T-helper 2 cell (primary cell): Measurements from ENCODE around the gene CMIP.

Experiments used
- DNase-seq, 5 experiments: peaks; one replicate each; pipeline versions ENCODE4 v3.0.0 to v3.0.0-alpha.2; 2012 to 2022

The CMIP gene

DNA sequence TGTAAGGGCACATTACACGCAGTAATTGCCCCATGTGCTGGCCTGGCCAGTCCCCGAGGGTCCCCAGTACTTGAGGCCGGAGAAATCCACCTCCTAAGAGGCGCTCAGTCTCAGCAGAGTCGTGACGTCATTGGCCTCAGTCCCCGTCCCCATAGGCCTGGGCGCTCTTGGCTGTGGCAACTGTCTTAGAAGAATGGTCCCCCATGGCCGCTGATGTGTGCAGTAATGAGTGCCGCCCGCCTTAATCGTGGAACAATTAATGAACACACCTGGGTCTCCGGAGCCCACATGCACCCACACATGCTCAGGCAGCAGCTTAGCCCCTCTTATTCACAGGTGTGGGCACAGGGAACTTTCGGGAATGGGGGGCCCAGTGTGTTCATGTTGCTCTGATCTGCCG lies 248.0 kb downstream of the CMIP start:
- DNase-seq: no peak

DNA sequence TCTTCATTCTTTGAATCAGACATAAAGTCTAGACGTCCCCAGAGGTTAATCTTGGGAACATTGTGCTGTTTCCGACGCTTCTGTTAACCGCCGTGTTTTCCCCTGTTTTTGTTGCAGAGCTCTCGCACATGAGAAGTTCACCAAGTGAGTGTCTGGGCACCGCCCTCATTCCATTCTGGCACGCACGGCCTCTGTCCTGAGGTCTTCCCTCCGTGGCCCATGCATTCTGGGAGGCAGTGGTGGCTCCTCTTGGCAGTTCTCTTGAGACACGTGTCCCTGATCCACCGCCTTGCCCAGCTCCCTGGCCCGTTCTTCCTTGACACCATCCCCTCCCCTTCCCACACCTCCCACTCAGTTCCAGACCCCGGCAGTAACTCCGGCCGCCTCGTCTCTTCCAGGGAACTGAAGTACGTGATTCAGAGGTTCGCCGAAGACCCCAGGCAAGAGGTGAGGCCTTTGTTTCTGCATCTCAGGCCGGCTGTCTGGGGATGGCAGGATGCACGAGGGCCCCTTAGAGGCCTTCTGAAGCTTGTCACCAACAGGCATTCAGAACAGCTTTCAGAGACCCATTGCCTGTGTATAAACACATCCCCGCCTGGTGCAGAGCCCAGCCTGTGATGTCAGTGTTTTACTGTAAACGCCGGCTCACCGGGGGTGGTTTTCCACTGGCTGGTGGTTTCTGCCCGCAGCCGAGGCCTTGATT lies 248.6 kb downstream of the CMIP start:
- no peak for DNase-seq

DNA sequence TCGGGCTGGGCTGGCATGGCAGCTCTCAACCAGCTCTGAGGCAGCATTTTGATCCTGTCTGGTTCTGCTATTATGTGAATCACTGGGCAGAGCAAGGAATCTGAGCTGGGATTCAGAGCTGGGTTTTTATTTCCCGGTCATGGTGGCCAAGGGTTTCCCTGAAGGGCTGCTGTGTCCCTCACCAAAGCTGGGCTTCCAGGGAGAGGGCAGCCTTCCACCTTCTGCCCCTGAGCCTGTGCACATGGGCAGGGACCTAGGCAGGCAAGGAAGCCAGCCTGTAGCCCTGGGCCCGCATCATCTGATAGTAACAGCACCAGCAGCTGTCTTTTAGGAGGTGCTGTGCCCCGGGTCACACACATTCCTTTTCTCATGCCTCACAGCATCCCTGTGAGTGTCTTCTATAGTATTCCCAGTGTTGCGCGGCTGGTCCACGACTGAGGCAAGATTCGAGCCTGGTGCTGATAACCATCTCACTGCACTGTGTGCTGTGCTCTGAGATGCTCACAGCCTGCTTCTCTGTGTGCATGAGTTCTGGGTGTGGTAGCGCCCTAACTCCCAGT lies 249.2 kb downstream of the CMIP start:
- DNase-seq: no peak

DNA sequence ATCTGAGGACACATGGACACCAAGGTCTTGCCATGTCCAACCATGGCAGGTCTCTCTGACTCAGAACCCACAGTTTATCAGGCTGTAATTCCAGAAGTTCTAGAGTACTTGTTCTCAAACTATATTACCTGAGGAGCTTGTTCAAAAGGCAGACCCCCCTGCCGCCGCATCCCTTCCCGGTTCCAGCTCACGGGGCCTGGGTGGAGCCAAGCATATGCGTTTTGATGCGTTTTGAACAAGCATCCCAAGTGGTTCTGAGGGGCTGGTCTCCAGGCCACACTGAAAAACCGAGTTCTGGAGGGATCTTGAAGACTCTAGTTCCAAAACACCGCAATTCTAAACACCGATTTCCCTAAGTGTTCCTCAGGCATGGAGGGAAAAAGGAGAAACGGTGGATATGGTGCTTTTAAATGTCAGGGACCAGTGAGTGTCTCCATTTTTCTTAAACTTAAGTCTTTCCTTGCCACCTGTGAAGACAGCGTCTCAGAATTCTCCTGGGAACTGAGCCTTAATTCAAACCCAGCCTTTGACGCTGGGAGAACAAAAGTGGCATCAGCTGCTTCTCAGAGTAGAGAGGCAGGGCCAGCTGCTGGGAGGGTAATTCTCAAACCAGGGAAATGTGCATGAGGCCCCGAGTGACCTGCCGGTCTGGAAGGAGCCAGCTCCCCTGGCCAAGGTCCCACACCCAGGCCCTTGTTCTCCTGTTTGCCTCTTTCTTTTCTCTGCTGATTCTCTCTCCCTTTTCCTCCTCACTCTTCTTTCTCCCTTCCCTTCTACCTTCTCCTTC lies 250.1 kb downstream of the CMIP start:
- no peak for DNase-seq

DNA sequence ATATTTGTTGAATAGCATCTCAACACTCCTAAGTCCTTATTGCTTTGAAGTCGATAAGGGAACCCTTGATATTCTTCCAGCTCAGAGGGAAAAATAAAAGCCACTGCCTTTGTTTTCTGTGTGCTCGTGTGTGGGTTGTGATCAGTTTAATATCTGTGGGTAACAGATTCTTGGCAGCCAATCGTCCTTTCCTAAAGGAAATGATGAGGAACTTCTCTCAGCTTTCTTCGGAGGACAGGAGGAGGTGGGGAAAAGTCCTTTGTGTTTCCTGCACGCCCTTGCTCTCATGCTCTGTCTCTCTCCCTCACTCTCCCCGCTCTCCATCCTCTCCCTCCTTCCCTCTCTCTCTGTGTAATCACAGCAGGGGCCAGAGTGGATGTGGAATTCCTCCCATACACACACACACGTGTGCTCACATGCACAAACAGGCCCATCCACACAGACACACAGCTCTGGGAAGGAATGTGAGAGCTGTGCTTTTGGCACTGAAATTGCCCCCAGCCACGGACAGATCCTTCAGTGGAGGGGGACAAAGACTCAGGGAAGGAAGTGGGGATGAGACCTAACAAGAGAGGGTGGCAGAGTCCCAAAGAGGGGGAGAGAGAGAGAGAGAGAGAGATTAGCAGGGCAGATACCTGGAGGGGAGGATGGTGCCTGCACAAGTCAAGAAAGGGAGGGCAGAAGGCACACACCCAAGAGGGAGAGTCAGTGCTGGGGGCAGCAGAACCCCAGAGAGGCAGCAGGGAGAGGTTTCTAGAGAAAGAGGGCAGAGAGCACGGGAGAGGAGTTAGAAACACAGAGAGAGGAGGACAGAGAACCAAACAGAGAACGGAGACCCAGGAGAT lies 250.9 kb downstream of the CMIP start:
- DNase-seq: no peak

DNA sequence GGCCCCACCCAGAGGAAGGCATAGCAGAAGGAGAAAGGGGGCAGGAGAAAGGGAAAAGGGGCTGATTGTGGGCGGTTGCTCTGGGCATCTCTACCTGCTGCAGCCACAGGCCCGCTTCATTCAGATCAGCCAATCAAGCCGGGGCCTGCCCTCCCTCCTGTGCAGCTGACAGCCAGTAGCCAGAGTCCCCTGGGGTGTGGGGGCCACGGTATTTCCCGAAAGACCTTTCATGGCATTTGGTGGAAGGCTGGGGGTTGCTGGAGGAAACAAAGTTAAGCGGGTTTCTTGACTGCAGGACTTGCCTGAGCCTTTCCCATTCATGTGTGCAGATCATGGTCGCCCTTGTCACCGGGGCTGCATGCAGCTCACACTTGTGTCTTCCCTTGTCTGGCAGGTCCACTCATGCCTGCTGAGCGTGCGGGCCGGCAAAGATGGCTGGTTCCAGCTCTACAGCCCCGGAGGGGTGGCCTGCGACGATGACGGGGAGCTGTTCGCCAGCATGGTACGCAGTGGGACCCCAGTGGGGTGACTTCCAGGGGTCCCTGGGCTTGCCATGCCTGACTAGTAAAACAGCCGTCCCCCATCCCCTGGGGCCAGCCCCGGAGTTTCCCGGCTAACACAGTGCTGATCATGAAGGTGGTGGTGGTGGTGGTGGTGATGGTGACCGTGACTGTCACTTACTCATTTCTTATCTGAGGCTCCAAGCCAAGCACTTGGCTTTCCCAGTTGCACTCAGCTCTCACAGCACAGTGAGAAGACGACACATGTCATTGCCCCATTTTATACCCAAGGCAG lies 251.8 kb downstream of the CMIP start:
- no peak for DNase-seq

DNA sequence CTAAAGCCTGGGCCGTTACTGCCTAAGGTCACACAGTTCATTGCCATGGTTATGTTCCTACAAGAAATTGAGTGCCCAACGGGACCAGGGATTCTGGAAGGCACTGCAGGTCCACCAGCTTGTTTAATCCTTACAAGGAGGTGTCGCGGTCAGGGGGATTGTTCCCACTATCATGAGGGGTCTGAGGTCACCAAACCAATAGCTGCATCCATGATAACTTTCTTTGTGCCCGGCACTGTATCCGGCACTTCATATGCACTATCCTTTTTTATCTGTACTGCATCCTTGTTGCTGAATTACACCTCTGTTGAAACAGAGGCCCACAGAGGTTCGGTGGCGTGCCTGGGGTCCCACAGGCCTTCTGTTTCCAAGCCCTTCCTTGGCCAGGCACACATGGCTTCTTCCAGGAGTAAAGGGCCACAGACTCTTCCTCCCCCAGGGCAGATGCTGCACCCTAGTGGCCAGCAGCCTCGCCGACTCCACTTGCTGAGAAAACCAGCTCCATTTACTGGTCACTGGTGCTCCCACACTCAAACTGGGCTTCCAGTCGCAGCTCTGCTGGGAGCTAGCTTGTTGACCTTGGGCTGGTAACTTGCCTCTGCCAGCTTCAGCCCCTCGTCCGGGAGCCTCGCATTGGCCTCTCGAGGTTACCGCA lies 252.5 kb downstream of the CMIP start:
- DNase-seq: peak in 2 of 5 experiments; percentile 7 to 38

DNA sequence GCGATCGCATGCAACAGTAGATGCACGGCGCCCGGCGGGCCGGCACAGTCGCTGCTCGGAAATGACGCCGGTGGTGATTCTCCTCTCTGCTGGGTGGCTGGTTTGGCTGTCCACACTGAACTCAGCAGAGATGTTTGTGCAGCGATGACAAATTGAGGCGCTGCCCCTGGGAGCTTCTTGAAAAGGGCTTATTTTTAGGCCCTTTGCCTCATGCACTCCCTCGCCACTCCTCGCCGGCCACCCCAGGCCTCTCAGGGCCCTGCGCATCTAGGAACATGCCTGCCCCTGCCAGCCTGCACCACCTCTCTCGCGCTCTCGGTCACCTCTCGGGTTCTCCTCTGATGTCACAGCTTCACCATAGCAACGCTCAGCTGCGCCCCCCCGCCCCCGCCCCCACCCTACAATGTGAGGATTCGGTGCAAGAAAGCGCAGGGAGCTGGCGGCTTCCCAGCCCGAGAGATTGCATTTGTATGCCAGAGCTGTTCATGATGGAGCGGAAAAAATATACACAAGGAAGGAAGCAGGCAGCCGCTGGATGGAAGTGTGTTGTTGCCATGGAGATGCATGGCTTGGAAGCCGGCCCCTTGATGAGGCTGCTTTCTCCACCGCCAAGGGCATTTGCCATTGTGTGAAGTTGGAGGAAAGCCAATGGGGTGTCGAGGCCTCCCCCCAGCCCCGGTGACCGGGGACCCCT lies 253.2 kb downstream of the CMIP start:
- no peak for DNase-seq

DNA sequence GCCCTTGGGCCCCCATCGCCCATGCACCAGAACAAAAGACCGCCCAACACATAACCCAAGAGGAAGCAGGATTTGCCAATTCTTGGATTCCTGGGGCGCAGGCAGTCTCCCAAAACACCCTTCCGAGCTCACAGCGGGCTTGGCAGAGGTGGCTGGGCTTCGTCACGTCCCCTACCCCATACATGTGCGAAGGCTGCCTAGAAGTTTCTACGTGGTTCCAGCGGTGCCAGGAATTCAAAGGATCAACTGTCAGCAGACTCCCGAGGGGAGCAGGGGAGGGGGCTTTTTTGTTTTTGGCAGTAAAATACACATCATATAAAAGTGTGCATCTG lies 253.7 kb downstream of the CMIP start:
- no peak for DNase-seq

DNA sequence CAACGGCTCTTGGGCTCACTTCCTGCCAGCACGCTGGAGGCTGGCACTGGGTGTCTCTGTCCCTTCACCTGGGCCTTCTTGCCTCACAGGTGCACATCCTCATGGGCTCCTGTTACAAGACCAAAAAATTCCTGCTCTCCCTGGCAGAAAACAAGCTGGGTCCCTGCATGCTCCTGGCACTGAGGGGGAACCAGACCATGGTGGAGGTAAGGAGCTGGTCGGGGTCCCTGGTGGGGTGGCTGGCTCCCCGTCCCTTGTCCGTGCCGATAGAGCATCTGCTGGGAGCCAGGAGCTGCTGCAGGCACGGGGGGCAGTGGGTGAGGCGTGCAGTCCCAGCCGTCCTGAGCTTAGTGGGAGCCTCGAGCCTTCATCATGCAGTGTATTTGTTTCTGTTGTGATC lies 255.0 kb downstream of the CMIP start:
- no peak for DNase-seq

DNA sequence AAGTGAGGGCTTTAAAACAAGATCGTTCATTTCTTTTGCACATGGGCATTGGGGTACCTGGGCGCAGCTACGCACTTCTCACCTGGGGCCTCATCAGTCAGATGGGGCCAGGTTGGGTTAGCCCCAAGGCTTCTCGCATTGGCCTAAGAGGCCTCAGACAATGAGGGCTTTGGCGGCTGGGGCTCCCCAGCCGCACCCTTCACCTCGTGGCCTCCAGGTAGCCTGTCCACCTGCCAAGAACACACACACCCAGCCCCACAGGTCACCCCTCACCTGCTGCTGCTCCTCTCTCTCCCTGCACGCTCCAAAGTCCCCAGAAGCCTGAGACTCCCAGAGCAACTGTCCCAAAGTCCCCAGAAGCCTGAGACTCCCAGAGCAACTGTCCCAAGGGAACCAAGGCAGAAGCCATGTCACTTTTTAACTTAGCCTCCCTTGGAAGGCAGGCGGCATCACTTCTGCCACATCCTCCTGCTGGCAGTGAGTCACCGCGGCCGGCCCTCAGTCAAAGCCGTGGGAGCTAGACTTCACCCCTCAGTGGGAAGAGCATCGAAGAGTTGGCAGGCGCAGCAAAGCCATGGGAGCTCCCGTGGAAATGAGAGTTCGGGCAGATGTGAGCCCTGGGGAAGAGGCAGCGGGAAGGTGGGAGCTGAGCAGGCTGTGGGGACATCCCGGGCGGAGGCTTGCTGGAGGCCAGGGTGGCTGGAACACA lies 255.6 kb downstream of the CMIP start:
- no peak for DNase-seq

DNA sequence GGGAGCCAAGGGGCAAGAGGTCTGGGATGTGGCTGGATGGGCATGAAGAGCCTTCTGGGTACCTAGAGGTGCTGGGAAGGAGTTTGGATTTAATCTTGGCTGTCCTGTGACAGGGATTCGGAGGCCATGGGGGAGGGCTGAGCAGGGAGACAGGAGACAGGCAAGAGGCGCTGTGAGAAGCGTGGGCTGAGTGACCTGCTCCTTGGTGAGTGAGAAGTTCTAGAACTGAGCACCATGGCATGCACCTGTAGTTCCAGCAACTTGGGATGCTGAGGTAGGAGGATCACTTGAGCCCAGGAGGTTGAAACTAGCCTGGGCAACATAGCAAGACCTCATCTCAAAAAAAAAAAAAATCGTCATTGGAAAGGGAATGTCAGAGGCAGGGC lies 256.2 kb downstream of the CMIP start:
- no peak for DNase-seq

DNA sequence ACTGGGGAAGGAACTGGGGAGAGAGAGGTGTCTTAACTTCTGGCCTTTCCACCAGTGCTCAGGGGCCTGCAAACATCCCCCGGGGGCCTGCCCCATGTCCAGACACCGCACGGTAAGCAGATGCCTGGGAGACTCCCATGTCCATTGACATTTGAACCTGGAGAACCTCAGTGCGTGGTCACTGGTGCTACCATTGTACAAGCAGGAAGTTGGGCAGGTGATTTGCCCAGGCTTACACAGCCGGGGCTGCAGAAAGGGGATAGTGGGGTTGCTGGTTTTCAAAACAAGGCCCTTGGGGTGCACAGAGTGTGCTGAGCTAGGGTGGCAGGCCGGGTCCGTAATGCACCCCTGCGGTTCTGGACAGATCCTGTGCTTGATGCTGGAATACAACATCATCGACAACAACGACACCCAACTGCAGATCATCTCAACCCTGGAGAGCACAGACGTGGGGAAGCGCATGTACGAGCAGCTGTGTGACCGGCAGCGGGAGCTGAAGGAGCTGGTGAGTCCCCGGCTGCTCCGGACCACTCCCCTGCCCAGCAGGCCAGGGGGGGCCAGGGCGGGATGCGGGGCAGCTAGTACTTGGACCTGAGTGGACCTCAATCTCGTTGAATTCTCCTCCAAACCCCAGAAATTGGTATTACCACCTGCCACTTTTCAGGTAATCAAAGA lies 256.8 kb downstream of the CMIP start:
- no peak for DNase-seq

DNA sequence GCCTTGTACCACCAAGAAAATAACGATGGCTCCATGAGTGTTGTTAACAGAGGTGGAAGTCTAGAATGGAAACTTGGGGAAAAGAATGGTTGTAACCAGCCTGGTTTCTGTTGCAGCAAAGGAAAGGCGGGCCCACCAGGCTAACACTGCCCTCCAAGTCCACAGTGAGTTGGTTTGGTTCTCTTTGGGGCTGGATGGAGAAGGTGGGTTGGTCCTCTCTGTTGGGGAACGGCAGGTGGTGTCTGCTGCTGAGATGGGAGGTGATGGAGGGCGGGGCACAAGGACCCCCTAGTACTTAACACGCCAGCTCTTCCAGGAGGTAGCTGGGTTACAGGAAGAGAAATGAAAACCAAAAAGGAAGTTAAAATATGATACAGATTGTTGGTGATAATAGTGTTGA lies 257.9 kb downstream of the CMIP start:
- DNase-seq: no peak

DNA sequence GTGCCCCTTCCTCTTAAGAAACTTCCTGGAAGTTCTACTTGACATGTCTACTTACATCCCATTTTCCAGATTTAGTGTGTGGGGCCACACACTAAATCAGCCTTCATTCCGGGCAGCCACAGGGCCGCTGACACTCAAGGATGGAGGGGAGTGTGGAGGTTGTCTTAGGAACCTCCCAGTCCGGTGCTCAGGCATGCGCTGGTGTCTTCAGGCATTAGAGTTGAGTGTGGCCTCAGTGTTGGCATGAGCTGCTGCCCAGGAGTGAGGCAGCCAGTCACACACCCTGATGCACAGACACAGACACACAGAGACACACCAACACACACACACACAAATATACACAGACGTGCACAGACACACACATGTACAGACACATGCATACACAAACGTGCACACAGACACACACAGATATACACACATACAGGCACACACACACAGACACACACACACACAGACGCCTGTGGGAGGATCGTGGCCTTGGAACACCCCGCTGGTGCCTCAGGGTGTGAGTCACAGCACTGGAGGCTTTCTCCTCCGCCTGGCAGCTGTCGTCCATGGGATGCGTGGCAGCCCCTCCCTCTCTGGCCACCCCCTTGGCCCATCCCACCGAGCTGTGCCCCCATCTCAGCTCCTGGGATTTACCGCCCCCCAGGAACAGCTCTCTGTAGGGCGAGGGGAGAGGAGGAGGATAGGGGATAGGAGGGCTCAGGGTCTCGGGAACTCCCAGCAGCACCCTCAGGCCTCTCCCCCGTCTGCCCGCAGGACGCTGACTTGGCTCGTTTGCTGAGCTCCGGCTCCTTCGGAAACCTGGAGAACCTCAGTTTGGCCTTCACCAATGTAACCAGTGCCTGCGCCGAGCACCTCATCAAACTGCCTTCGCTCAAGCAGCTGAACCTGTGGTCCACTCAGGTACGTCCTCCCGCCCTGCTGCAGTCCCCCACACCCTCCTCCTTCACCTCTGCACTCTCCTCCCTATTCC lies 258.9 kb downstream of the CMIP start:
- DNase-seq: peak in 1 of 5 experiments; percentile 31

DNA sequence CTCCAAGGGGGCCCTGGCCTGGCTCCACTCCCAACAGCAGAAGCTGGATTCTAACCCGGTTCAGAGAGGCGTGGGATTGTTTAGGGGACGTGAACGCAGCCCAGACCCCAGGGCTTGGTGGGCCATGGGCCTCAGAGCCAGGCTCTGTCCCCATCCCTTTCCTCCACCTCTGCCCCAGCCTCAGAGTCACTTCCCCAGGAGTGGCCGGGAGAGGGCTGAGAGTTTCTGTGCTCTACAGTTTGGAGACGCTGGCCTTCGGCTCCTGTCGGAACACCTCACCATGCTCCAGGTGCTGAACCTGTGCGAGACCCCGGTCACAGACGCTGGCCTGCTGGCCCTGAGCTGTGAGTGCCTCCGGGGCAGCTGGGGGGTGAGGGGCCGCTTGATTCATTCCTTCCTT lies 260.7 kb downstream of the CMIP start:
- no peak for DNase-seq

DNA sequence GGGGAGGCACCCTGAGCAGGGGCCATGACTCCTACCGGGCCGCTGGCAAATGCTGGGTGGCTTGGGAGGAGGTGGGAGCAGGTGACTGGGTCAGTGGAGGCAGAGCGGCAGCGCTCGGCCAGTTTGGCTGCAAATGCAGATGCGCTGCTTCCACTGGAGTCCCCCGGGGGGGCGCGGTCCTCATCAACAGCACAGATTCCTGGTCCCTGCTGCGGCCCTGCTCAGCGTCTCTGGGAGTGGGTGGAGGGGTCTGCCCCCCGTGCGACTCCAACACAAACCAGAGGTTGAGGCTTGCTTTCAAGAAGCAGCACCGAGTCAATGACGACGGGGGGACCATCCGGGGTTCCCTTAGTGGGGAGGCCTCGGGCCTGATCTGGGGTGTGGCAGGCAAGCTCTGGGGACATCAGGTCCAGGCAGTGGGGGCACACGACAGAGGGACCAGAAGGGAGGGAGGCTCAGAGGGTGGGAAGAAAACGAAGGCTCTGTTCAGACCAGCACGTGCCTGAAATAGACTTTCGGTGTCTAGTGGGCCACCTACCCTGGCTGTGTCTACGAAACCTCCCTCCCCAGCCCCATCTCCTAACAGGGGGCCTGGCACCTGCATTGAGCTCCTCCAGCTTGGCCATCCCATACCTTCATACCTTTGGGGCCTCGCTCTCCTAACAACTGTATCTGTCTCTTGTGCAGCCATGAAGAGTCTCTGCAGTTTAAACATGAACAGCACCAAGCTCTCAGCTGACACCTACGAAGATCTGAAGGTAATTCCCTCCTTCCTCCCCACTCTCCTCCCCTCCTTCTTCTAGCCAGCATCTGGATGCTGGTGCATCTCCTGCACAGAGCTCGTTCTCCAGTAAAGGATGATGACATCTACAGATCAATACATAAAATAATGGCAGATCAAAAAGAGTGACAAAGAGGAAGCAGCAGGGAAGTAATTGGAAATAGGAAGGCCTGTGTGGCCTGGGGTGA lies 262.0 kb downstream of the CMIP start:
- DNase-seq: no peak
